Endothelial cell of umbilical vein (primary cell): ENCODE measurements around the gene CTTN. TPM values are rescaled to one million over a fixed set of nuclear protein-coding genes. Genes with fewer than 3 reads are reported as not detected.

Source experiments
- BruUV-seq: library from RNA; stranded (reverse); fragments of 400-500 nt; replicated peaks from 2 replicates; lab custom pipeline; 2021; lab: Mats Ljungman, UMichigan
- CTCF ChIA-PET: fragments of 300-600, 350-600 bp; sonication (Branson Sonifier 250); formaldehyde crosslinking; loops from one replicate; lab custom pipeline; 2021; ENCODE audit warnings: antibody characterized with exemption, inconsistent platforms; lab: Charles Lee
- POLR2A ChIA-PET: fragments of 300-600, 350-600 bp; sonication (Branson Sonifier 250); formaldehyde crosslinking; loops from one replicate; lab custom pipeline; 2021; ENCODE audit warnings: antibody characterized with exemption, inconsistent platforms; lab: Charles Lee
- DNase-seq: peaks from one replicate; pipeline ENCODE4 v3.0.0-alpha.2; 2011; ENCODE audit warnings: low read depth, low spot score
- FAIRE-seq: peaks from 2 replicates; lab custom pipeline; 2011; peaks lifted over from hg19 to GRCh38; lab: Jason Lieb, UNC
- H2AFZ ChIP-seq: 2 replicates; pipeline ENCODE4 v1.6.0; 2012; ENCODE audit warnings: low read depth, low read length, control low read depth, inconsistent platforms
- H3K27ac ChIP-seq: 2 replicates; pipeline ENCODE4 v1.5.1; 2011; ENCODE audit warnings: low read depth, mild to moderate bottlenecking, control low read depth, low read length, moderate library complexity; ENCODE audit not compliant: insufficient read depth
- H3K27me3 ChIP-seq, 2 experiments: 2 replicates each; pipeline versions ENCODE4 v1.6.0 to v1.6.1; 2011; ENCODE audit warnings: low read length in 2 of 2, mixed read lengths in 1 of 2; ENCODE audit not compliant: control insufficient read depth in 2 of 2, insufficient read depth in 2 of 2
- H3K36me3 ChIP-seq, 2 experiments: 2 replicates in 1 of 2; 3 replicates in 1 of 2; pipeline ENCODE4 v1.5.1; 2011; ENCODE audit warnings: low read length in 2 of 2, mild to moderate bottlenecking in 1 of 2, moderate library complexity in 1 of 2; ENCODE audit not compliant: control insufficient read depth in 2 of 2, insufficient read depth in 2 of 2; ENCODE audit errors: extremely low read depth in 1 of 2
- H3K4me1 ChIP-seq: 3 replicates; pipeline ENCODE4 v1.5.1; 2011; ENCODE audit warnings: mild to moderate bottlenecking, low read length; ENCODE audit not compliant: control insufficient read depth, insufficient read depth; ENCODE audit errors: extremely low read depth
- H3K4me2 ChIP-seq: 2 replicates; pipeline ENCODE4 v1.6.1; 2011; ENCODE audit warnings: low read length, control low read depth, mixed read lengths; ENCODE audit not compliant: insufficient read depth
- H3K4me3 ChIP-seq, 3 experiments: fragments of 200-600 bp in 1 of 3; sonication (generic), shearing (Covaris generic) in 1 of 3; replicated peaks in 1 of 3; 2 replicates each; pipeline ENCODE4 v1.5.1; 2011 to 2016; ENCODE audit warnings: control low read depth in 3 of 3, low read length in 3 of 3, mild to moderate bottlenecking in 2 of 3, inconsistent platforms in 1 of 3, low read depth in 1 of 3, moderate library complexity in 1 of 3; ENCODE audit not compliant: insufficient read depth in 1 of 3
- H3K79me2 ChIP-seq: 2 replicates; pipeline ENCODE4 v1.6.0; 2012; ENCODE audit warnings: low read length, inconsistent platforms; ENCODE audit not compliant: control insufficient read depth, insufficient read depth
- H3K9ac ChIP-seq: replicated peaks from 2 replicates; pipeline ENCODE3; 2011; ENCODE audit warnings: low read length, control low read depth; ENCODE audit not compliant: insufficient read depth; ENCODE audit errors: extremely low read depth
- H3K9me1 ChIP-seq: replicated peaks from 3 replicates; pipeline ENCODE4 v1.6.0; 2011; ENCODE audit warnings: mild to moderate bottlenecking, low read length; ENCODE audit not compliant: control insufficient read depth, insufficient read depth; ENCODE audit errors: extremely low read depth
- H3K9me3 ChIP-seq: replicated peaks from 2 replicates; pipeline ENCODE4 v1.5.1; 2012; ENCODE audit warnings: low read length, inconsistent platforms; ENCODE audit not compliant: control insufficient read depth, insufficient read depth
- H4K20me1 ChIP-seq: replicated peaks from 2 replicates; pipeline ENCODE3; 2011; ENCODE audit warnings: mild to moderate bottlenecking, low read length; ENCODE audit not compliant: control insufficient read depth, insufficient read depth; ENCODE audit errors: extremely low read depth
- FOS ChIP-seq: IDR thresholded peaks from 2 replicates; pipeline ENCODE4 v1.6.1; 2011; ENCODE audit warnings: mild to moderate bottlenecking, low read length, moderate library complexity, borderline replicate concordance; ENCODE audit not compliant: insufficient read depth
- GATA2 ChIP-seq: IDR thresholded peaks from 2 replicates; pipeline ENCODE4 v1.7.0; 2011; ENCODE audit warnings: low read depth, mild to moderate bottlenecking, moderate library complexity, mixed read lengths, low read length; ENCODE audit not compliant: insufficient read length, insufficient read depth
- MYC ChIP-seq: IDR thresholded peaks from one replicate; pipeline ENCODE4 v1.6.1; 2011; ENCODE audit warnings: mild to moderate bottlenecking, low read depth, low read length
- POLR2A ChIP-seq: IDR thresholded peaks from 2 replicates; pipeline ENCODE4 v1.6.1; 2012; ENCODE audit warnings: low read depth, mild to moderate bottlenecking, control low read depth, low read length
- dilution Hi-C: fragments of 300-500 bp; cut with MboI; formaldehyde crosslinking; loops from one replicate; pipeline ENCODE4 v1.15.0; 2019; ENCODE audit warnings: low sequenced_read_pairs; ENCODE audit not compliant: extremely low pct_ligation_motif_present
- intact Hi-C: fragments of 100-400 bp; cut with micrococcal nuclease; formaldehyde crosslinking; loops from one replicate; pipeline ENCODE4 v1.10.0; 2022
- polyA plus RNA-seq, 4 experiments: library from polyadenylated mRNA; depleted of rRNA in 3 of 4; stranded (reverse) in 3 of 4; unstranded in 1 of 4; fragments of >200 nt; gene quantifications; 2 replicates each; pipeline versions ENCODE4 v1.2.1 to v1.2.3, GENCODE V29; 2011 to 2012; ENCODE audit warnings: missing spikeins in 1 of 4
- total RNA-seq: library from RNA; stranded (reverse); gene quantifications from 2 replicates; pipeline ENCODE4 v1.2.3, GENCODE V29; 2021
- TF ChIP-seq, protein P1 (sequence below), 2 donors: IDR thresholded peaks; 1 replicate in 1 of 2; 2 replicates in 1 of 2; pipeline ENCODE4 v1.5.1; 2011; ENCODE audit warnings: low read length in 2 of 2, mild to moderate bottlenecking in 2 of 2, moderate library complexity in 2 of 2, control low read depth in 1 of 2, inconsistent platforms in 1 of 2, low read depth in 1 of 2; ENCODE audit not compliant: insufficient read depth in 1 of 2; ENCODE audit errors: extremely low read depth in 1 of 2

CTTN gene
- total and polyA plus RNA-seq, 2 donors (not counting 3 experiments of a cell fraction or from before 2014, with no cell fraction given) = 161 to 330 TPM

GRCh38 chr11:70364745-70365543, 33.4 kb upstream of the CTTN start:
- H3K79me2 ChIP-seq = no peaks in the 10 kb centered on the region
- no peak for FAIRE-seq

More at GRCh38 chr11:70364745-70365543, 33.4 kb upstream of the CTTN start:
- no peaks in the 10 kb centered on the region for H3K27me3 ChIP-seq
- no peaks in the 10 kb centered on the region for H3K9me1 ChIP-seq
- H3K36me3 ChIP-seq = peaks cover 0 to 18% of the 10 kb centered on the region in 2 experiments
- no peak overlapping the region for H3K9ac ChIP-seq
- H4K20me1 ChIP-seq = no peaks in the 10 kb centered on the region
- no peaks in the 10 kb centered on the region for H3K9me3 ChIP-seq
- CTCF ChIA-PET = no interaction called here
- dilution Hi-C loops = no loop called here
- TF ChIP-seq FOS = no peak
- TF ChIP-seq, protein P1, sequence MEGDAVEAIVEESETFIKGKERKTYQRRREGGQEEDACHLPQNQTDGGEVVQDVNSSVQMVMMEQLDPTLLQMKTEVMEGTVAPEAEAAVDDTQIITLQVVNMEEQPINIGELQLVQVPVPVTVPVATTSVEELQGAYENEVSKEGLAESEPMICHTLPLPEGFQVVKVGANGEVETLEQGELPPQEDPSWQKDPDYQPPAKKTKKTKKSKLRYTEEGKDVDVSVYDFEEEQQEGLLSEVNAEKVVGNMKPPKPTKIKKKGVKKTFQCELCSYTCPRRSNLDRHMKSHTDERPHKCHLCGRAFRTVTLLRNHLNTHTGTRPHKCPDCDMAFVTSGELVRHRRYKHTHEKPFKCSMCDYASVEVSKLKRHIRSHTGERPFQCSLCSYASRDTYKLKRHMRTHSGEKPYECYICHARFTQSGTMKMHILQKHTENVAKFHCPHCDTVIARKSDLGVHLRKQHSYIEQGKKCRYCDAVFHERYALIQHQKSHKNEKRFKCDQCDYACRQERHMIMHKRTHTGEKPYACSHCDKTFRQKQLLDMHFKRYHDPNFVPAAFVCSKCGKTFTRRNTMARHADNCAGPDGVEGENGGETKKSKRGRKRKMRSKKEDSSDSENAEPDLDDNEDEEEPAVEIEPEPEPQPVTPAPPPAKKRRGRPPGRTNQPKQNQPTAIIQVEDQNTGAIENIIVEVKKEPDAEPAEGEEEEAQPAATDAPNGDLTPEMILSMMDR (IDR thresholded peaks at IDR 0.05; ENCODE audit: extremely low read depth in 1 of 2, insufficient read depth in 1 of 2, low read depth in 1 of 2, low read length in 2 of 2) = no peak
- no peak for TF ChIP-seq POLR2A
- no peak for TF ChIP-seq GATA2
- no peak for TF ChIP-seq MYC
- no peak overlapping the region for H3K27ac ChIP-seq
- no peak overlapping the region for H3K4me3 ChIP-seq
- BruUV-seq = no TSS peak
- intact Hi-C loops = no loop called here
- H2AFZ ChIP-seq = no peak overlapping the region
- DNase-seq = no peak
- H3K4me1 ChIP-seq = peaks cover 13% of the 10 kb centered on the region
- POLR2A ChIA-PET = interaction anchor here (0.6 kb wide), 1 partner anchor 36 kb away, joined by 3 read pairs; no protein-coding TSS in a partner anchor
- H3K4me2 ChIP-seq = no peak overlapping the region
